Astrocyte (in vitro differentiated cells and primary cell): Measurements from ENCODE around the gene PLS1. TPM values are rescaled to one million over a fixed set of nuclear protein-coding genes. Genes with fewer than 3 reads are reported as not detected.

Experiments used
- DNase-seq: peaks from one replicate; pipeline ENCODE4 v3.0.0-alpha.2; 2010; ENCODE audit warnings: low read depth
- FAIRE-seq: peaks from 2 replicates; lab custom pipeline; 2011; peaks lifted over from hg19 to GRCh38; lab: Jason Lieb, UNC
- H2AFZ ChIP-seq: 2 replicates; pipeline ENCODE4 v1.6.0; 2012; ENCODE audit warnings: low read depth, low read length, inconsistent platforms
- H3K27ac ChIP-seq: 2 replicates; pipeline ENCODE4 v1.5.1; 2011; ENCODE audit warnings: low read depth, low read length, inconsistent platforms
- H3K27me3 ChIP-seq: 2 replicates; pipeline ENCODE4 v1.6.0; 2011; ENCODE audit warnings: low read length, inconsistent platforms; ENCODE audit not compliant: insufficient read depth
- H3K36me3 ChIP-seq: 2 replicates; pipeline ENCODE4 v1.5.1; 2011; ENCODE audit warnings: low read length, inconsistent platforms; ENCODE audit not compliant: insufficient read depth
- H3K4me1 ChIP-seq: 2 replicates; pipeline ENCODE4 v1.5.1; 2011; ENCODE audit warnings: low read length, inconsistent platforms; ENCODE audit not compliant: insufficient read depth
- H3K4me2 ChIP-seq: 2 replicates; pipeline ENCODE4 v1.6.0; 2012; ENCODE audit warnings: low read length, inconsistent platforms
- H3K4me3 ChIP-seq: 2 replicates; pipeline ENCODE4 v1.5.1; 2011; ENCODE audit warnings: low read depth, mild to moderate bottlenecking, low read length, inconsistent platforms; ENCODE audit not compliant: insufficient read depth
- H3K79me2 ChIP-seq: 2 replicates; pipeline ENCODE4 v1.6.0; 2012; ENCODE audit warnings: mild to moderate bottlenecking, low read length, inconsistent platforms; ENCODE audit not compliant: insufficient read depth
- H3K9ac ChIP-seq: 2 replicates; pipeline ENCODE4 v1.6.0; 2012; ENCODE audit warnings: mild to moderate bottlenecking, low read length, inconsistent platforms
- H3K9me3 ChIP-seq: 2 replicates; pipeline ENCODE4 v1.5.1; 2012; ENCODE audit warnings: low read depth, mild to moderate bottlenecking, low read length, inconsistent platforms; ENCODE audit not compliant: insufficient read depth
- H4K20me1 ChIP-seq: 2 replicates; pipeline ENCODE4 v1.6.0; 2012; ENCODE audit warnings: low read length, inconsistent platforms; ENCODE audit not compliant: insufficient read depth
- H3K27ac Mint-ChIP-seq: one replicate; pipeline ENCODE4 v1.8.0; 2021; ENCODE audit warnings: mild to moderate bottlenecking, mixed read lengths; ENCODE audit not compliant: unreplicated experiment
- H3K27me3 Mint-ChIP-seq: one replicate; pipeline ENCODE4 v1.8.0; 2021; ENCODE audit warnings: low read depth, mixed read lengths; ENCODE audit not compliant: unreplicated experiment
- H3K36me3 Mint-ChIP-seq: one replicate; pipeline ENCODE4 v1.8.0; 2021; ENCODE audit warnings: low read depth, mixed read lengths; ENCODE audit not compliant: unreplicated experiment
- H3K4me1 Mint-ChIP-seq: one replicate; pipeline ENCODE4 v1.8.0; 2021; ENCODE audit warnings: low read depth, mixed read lengths; ENCODE audit not compliant: unreplicated experiment
- H3K4me3 Mint-ChIP-seq: one replicate; pipeline ENCODE4 v1.8.0; 2021; ENCODE audit warnings: mild to moderate bottlenecking, moderate library complexity, mixed read lengths; ENCODE audit not compliant: unreplicated experiment
- H3K9me3 Mint-ChIP-seq: one replicate; pipeline ENCODE4 v1.8.0; 2021; ENCODE audit warnings: mild to moderate bottlenecking, mixed read lengths; ENCODE audit not compliant: unreplicated experiment
- CTCF ChIP-seq: IDR thresholded peaks from 2 replicates; pipeline ENCODE4 v1.5.1; 2011; ENCODE audit warnings: low read depth, mild to moderate bottlenecking, inconsistent platforms, low read length, moderate library complexity; ENCODE audit not compliant: insufficient read depth
- EZH2 ChIP-seq: IDR thresholded peaks from 2 replicates; pipeline ENCODE4 v1.6.1; 2012; ENCODE audit warnings: mild to moderate bottlenecking, low read length, inconsistent platforms; ENCODE audit not compliant: insufficient read depth
- total RNA-seq: library from RNA; stranded (reverse); gene quantifications from 2 replicates; pipeline ENCODE4 v1.2.1, GENCODE V29; 2021

Gene PLS1
- total RNA-seq, 1 donor from 2014 or later: 7.8 TPM

DNA sequence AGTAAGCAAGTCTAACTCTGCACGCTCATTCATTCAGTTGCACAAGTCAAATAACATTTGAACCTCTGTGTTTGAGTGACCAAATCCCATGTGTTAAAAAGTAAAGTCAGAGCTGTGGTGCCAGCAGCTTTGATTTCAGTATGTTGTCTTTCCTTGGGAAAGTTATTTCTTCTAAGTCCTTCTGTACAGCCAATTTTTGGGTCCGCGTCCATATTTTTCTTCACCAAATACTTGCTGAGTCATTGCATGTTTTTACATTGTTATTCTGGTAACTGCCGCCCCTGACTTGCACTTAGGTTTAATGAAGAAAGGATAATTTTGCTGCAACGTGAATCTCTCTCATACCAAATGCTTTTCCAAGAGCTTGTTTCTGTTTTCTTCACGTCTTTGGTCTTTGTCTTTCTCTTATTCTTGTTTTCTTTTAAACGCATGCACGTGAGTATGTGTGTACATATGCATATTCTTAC is 56.7 kb downstream of the PLS1 start:
- Histone ChIP-seq H3K36me3 (no peaks in the 10 kb centered on the region), H4K20me1 (no peaks in the 10 kb centered on the region), H3K9ac (no peak overlapping the region), H3K27me3 (no peaks in the 10 kb centered on the region), H3K4me1 (peaks cover 9% of the 10 kb centered on the region), H3K4me3 (no peak overlapping the region), H3K9me3 (no peaks in the 10 kb centered on the region), H3K4me2 (no peak overlapping the region), H2AFZ (peak overlapping the region; percentile 3), H3K79me2 (no peaks in the 10 kb centered on the region), H3K27ac (no peak overlapping the region)
- Mint-ChIP-seq H3K9me3 (no peaks in the 10 kb centered on the region), H3K4me1 (peaks cover 11% of the 10 kb centered on the region), H3K27me3 (no peaks in the 10 kb centered on the region), H3K4me3 (no peak overlapping the region), H3K36me3 (no peaks in the 10 kb centered on the region), H3K27ac (no peak overlapping the region)
- peak; percentile 20 for DNase-seq
- TF ChIP-seq EZH2 (no peak), CTCF (no peak)
- no peak for FAIRE-seq

- H3K27me3 Mint-ChIP-seq: no peaks in the 10 kb centered on the region
- DNase-seq (no peak), FAIRE-seq (no peak)
- Histone ChIP-seq H3K4me1 (peaks cover 4% of the 10 kb centered on the region), H3K4me2 (no peak overlapping the region), H3K79me2 (no peaks in the 10 kb centered on the region), H2AFZ (no peak overlapping the region), H3K9me3 (no peaks in the 10 kb centered on the region), H3K36me3 (no peaks in the 10 kb centered on the region), H3K4me3 (no peak overlapping the region), H3K27ac (no peak overlapping the region), H4K20me1 (no peaks in the 10 kb centered on the region), H3K27me3 (no peaks in the 10 kb centered on the region), H3K9ac (no peak overlapping the region)
- no peak overlapping the region for H3K27ac Mint-ChIP-seq
- H3K4me3 Mint-ChIP-seq: no peak overlapping the region
- H3K36me3 Mint-ChIP-seq: no peaks in the 10 kb centered on the region
- TF ChIP-seq EZH2 (no peak), CTCF (no peak)
- H3K9me3 Mint-ChIP-seq: no peaks in the 10 kb centered on the region
- peaks cover 14% of the 10 kb centered on the region for H3K4me1 Mint-ChIP-seq
Observed at GRCh38 chr3:142656575-142656974, 60.4 kb downstream of the PLS1 start.

GRCh38 chr3:142657033-142657432 is 60.8 kb downstream of the PLS1 start:
- TF ChIP-seq CTCF: no peak
- TF ChIP-seq EZH2: no peak
- H3K79me2 ChIP-seq: no peaks in the 10 kb centered on the region
- Mint-ChIP-seq H3K27ac (no peak overlapping the region), H3K4me3 (no peak overlapping the region), H3K27me3 (no peaks in the 10 kb centered on the region), H3K36me3 (no peaks in the 10 kb centered on the region), H3K9me3 (no peaks in the 10 kb centered on the region), H3K4me1 (peaks cover 14% of the 10 kb centered on the region)
- H3K9me3 ChIP-seq: no peaks in the 10 kb centered on the region
- no peak overlapping the region for H3K4me2 ChIP-seq
- H2AFZ ChIP-seq: no peak overlapping the region
- no peak overlapping the region for H3K27ac ChIP-seq
- DNase-seq: no peak
- no peaks in the 10 kb centered on the region for H3K36me3 ChIP-seq
- no peaks in the 10 kb centered on the region for H4K20me1 ChIP-seq
- H3K4me1 ChIP-seq: peaks cover 4% of the 10 kb centered on the region
- no peaks in the 10 kb centered on the region for H3K27me3 ChIP-seq
- FAIRE-seq: no peak
- no peak overlapping the region for H3K4me3 ChIP-seq
- H3K9ac ChIP-seq: no peak overlapping the region
